PC-9 (cell line): ENCODE measurements around the gene HNRNPLL.

Source experiments
- CTCF ChIP-seq: fragments of 200-600 bp; sonication (generic); conservative IDR thresholded peaks from 2 replicates; pipeline ENCODE4 v1.6.1; 2017; ENCODE audit warnings: mixed run types, antibody characterized with exemption, mild to moderate bottlenecking, moderate library complexity
- EZH2 ChIP-seq: fragments of 200-600 bp; sonication (generic); IDR thresholded peaks from 2 replicates; pipeline ENCODE4 v1.8.0; 2017; ENCODE audit warnings: antibody characterized with exemption, low read depth

DNA sequence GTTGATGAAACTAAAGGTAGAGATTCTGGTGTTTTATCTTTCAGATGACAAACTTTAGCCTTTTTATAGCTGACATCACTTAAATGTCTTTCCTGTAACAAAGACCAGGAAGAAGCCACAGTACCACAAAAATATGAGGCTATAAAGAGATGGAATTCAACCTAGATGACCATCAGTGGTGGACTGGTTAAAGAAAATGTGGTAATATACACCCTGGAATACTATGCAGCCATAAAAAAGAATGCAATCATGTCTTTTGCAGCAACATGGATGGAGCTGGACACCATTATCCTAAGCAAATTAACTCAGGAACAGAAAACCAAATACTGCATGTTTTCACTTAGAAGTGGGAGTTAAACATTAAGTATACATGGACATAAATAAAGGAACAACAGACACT lies 18.3 kb upstream of the HNRNPLL start:
- TF ChIP-seq CTCF (no peak), EZH2 (no peak)
